ENCODE data around the gene PRDM16.
A peak's percentile ranks its signal among the peaks of the same experiment; 100 is the strongest.

PRDM16 gene

GRCh38 chr1:3314491-3315381 lies 245.7 kb downstream of the PRDM16 start:
- H2AK5ac ChIP-seq (ENCODE audit: low read length, severe bottlenecking) = no peak overlapping the region
- 61% methylated on average over 16 of the region's 22 CpGs for WGBS
- peak overlapping the region; percentile 60 for H2BK15ac ChIP-seq (ENCODE audit: low read depth, poor library complexity, severe bottlenecking)
- no peak overlapping the region for H3K27ac ChIP-seq (ENCODE audit: low read length, poor library complexity, severe bottlenecking)
- H2BK5ac ChIP-seq (ENCODE audit: low read depth, low read length, poor library complexity, severe bottlenecking) = no peak overlapping the region
- peak overlapping the region; percentile 3 to 69 for H2BK12ac ChIP-seq (ENCODE audit: low read length in 2 of 2)
- peak overlapping the region; percentile 48 to 72 for H3K18ac ChIP-seq (ENCODE audit: low read depth in 1 of 2, low read length in 2 of 2)
- no peaks in the 10 kb centered on the region for H3K9me3 ChIP-seq (ENCODE audit: control insufficient read depth, low read length)
- peak overlapping the region in 1 of 2 experiments; percentile 56 for H3K4me3 ChIP-seq (ENCODE audit: insufficient read depth in 1 of 2, low read depth in 1 of 2, low read length in 2 of 2)
- H3K4me1 ChIP-seq (ENCODE audit: control insufficient read depth, insufficient read depth, low read depth, low read length) = peaks cover 10% of the 10 kb centered on the region
- H3K14ac ChIP-seq (ENCODE audit: low read length in 2 of 2) = no peak overlapping the region
- no peak overlapping the region for H3K23ac ChIP-seq (ENCODE audit: low read length in 2 of 2)
- H4K91ac ChIP-seq (ENCODE audit: low read length) = peak overlapping the region; percentile 96
- H2AFZ ChIP-seq (ENCODE audit: low read depth, low read length) = no peak overlapping the region
- peak overlapping the region; percentile 89 for H2BK120ac ChIP-seq (ENCODE audit: low read depth, low read length)
- H3K4me2 ChIP-seq (ENCODE audit: low read length, poor library complexity, severe bottlenecking) = no peak overlapping the region
- H4K8ac ChIP-seq (ENCODE audit: low read length) = no peak overlapping the region
- H3K9ac ChIP-seq (ENCODE audit: low read length) = peak overlapping the region; percentile 85
- no peaks in the 10 kb centered on the region for H3K79me1 ChIP-seq (replicated peaks; ENCODE audit: low read length, poor library complexity, severe bottlenecking)
- H3K27me3 ChIP-seq (ENCODE audit: control insufficient read depth in 1 of 2, insufficient read depth in 1 of 2, low read length in 2 of 2) = peaks cover 0 to 19% of the 10 kb centered on the region in 2 experiments
- H3K36me3 ChIP-seq (ENCODE audit: control insufficient read depth in 1 of 2, insufficient read depth in 2 of 2, low read depth in 1 of 2, low read length in 2 of 2) = no peaks in the 10 kb centered on the region
- peak; percentile 17 for DNase-seq
- peak overlapping the region in 1 of 2 experiments; percentile 33 for H3K4ac ChIP-seq (ENCODE audit: low read depth in 1 of 2, low read length in 2 of 2)

- Histone ChIP-seq H3K4ac (ENCODE audit: low read depth in 1 of 2, low read length in 2 of 2) (no peak overlapping the region), H2AK5ac (ENCODE audit: low read length, severe bottlenecking) (no peak overlapping the region), H4K91ac (ENCODE audit: low read length) (no peak overlapping the region), H3K4me2 (ENCODE audit: low read length, poor library complexity, severe bottlenecking) (no peak overlapping the region), H3K27me3 (ENCODE audit: control insufficient read depth in 1 of 2, insufficient read depth in 1 of 2, low read length in 2 of 2) (peaks cover 0 to 22% of the 10 kb centered on the region in 2 experiments), H3K9me3 (ENCODE audit: control insufficient read depth, low read length) (no peaks in the 10 kb centered on the region), H2BK12ac (ENCODE audit: low read length in 2 of 2) (no peak overlapping the region), H3K36me3 (ENCODE audit: control insufficient read depth in 1 of 2, insufficient read depth in 2 of 2, low read depth in 1 of 2, low read length in 2 of 2) (no peaks in the 10 kb centered on the region), H4K8ac (ENCODE audit: low read length) (no peak overlapping the region), H2BK15ac (ENCODE audit: low read depth, poor library complexity, severe bottlenecking) (peak overlapping the region; percentile 4), H3K23ac (ENCODE audit: low read length in 2 of 2) (no peak overlapping the region), H2BK5ac (ENCODE audit: low read depth, low read length, poor library complexity, severe bottlenecking) (no peak overlapping the region), H3K14ac (ENCODE audit: low read length in 2 of 2) (no peak overlapping the region), H3K27ac (ENCODE audit: low read length, poor library complexity, severe bottlenecking) (no peak overlapping the region), H3K18ac (ENCODE audit: low read depth in 1 of 2, low read length in 2 of 2) (no peak overlapping the region), H3K79me1 (replicated peaks; ENCODE audit: low read length, poor library complexity, severe bottlenecking) (no peaks in the 10 kb centered on the region), H2BK120ac (ENCODE audit: low read depth, low read length) (peak overlapping the region; percentile 38), H3K4me1 (ENCODE audit: control insufficient read depth, insufficient read depth, low read depth, low read length) (peaks cover 10% of the 10 kb centered on the region), H3K4me3 (ENCODE audit: insufficient read depth in 1 of 2, low read depth in 1 of 2, low read length in 2 of 2) (no peak overlapping the region), H3K9ac (ENCODE audit: low read length) (peak overlapping the region; percentile 7), H2AFZ (ENCODE audit: low read depth, low read length) (no peak overlapping the region)
- 74% methylated on average over 17 of the region's 21 CpGs for WGBS
- DNase-seq = no peak
Observed at GRCh38 chr1:3315399-3316339, 246.7 kb downstream of the PRDM16 start.

GRCh38 chr1:3316340-3316943 lies 247.4 kb downstream of the PRDM16 start:
- no peak for DNase-seq
- H3K9ac ChIP-seq (ENCODE audit: low read length) = no peak overlapping the region
- no peak overlapping the region for H3K23ac ChIP-seq (ENCODE audit: low read length in 2 of 2)
- peak overlapping the region; percentile 23 for H4K8ac ChIP-seq (ENCODE audit: low read length)
- H3K4me1 ChIP-seq (ENCODE audit: control insufficient read depth, insufficient read depth, low read depth, low read length) = peaks cover 11% of the 10 kb centered on the region
- H2BK5ac ChIP-seq (ENCODE audit: low read depth, low read length, poor library complexity, severe bottlenecking) = no peak overlapping the region
- H3K9me3 ChIP-seq (ENCODE audit: control insufficient read depth, low read length) = no peaks in the 10 kb centered on the region
- no peak overlapping the region for H3K27ac ChIP-seq (ENCODE audit: low read length, poor library complexity, severe bottlenecking)
- peak overlapping the region; percentile 44 for H4K91ac ChIP-seq (ENCODE audit: low read length)
- H3K4ac ChIP-seq (ENCODE audit: low read depth in 1 of 2, low read length in 2 of 2) = peak overlapping the region in 1 of 2 experiments; percentile 35
- H3K4me3 ChIP-seq (ENCODE audit: insufficient read depth in 1 of 2, low read depth in 1 of 2, low read length in 2 of 2) = no peak overlapping the region
- H2BK120ac ChIP-seq (ENCODE audit: low read depth, low read length) = no peak overlapping the region
- H2AK5ac ChIP-seq (ENCODE audit: low read length, severe bottlenecking) = no peak overlapping the region
- no peak overlapping the region for H2AFZ ChIP-seq (ENCODE audit: low read depth, low read length)
- H3K18ac ChIP-seq (ENCODE audit: low read depth in 1 of 2, low read length in 2 of 2) = no peak overlapping the region
- H3K14ac ChIP-seq (ENCODE audit: low read length in 2 of 2) = no peak overlapping the region
- WGBS = 78% methylated on average over 8 of the region's 8 CpGs
- peaks cover 0 to 26% of the 10 kb centered on the region in 2 experiments for H3K27me3 ChIP-seq (ENCODE audit: control insufficient read depth in 1 of 2, insufficient read depth in 1 of 2, low read length in 2 of 2)
- H2BK15ac ChIP-seq (ENCODE audit: low read depth, poor library complexity, severe bottlenecking) = no peak overlapping the region
- no peaks in the 10 kb centered on the region for H3K36me3 ChIP-seq (ENCODE audit: control insufficient read depth in 1 of 2, insufficient read depth in 2 of 2, low read depth in 1 of 2, low read length in 2 of 2)
- no peak overlapping the region for H3K4me2 ChIP-seq (ENCODE audit: low read length, poor library complexity, severe bottlenecking)
- peak overlapping the region; percentile 8 to 50 for H2BK12ac ChIP-seq (ENCODE audit: low read length in 2 of 2)
- no peaks in the 10 kb centered on the region for H3K79me1 ChIP-seq (replicated peaks; ENCODE audit: low read length, poor library complexity, severe bottlenecking)
